GM18867 (cell line): ENCODE results near the gene HTR1D.
"Not testable (repeated sequence)": the region's sequence is repeated elsewhere in the genome, so short reads cannot be mapped to it uniquely, and the experiment has no call there.

Experiments used
- ATAC-seq: cut with Tn5 transposase; IDR thresholded peaks from one replicate; pipeline ENCODE4 v1.9.1; 2021; ENCODE audit warnings: mild to moderate bottlenecking, moderate library complexity; ENCODE audit not compliant: unreplicated experiment

The HTR1D gene

DNA sequence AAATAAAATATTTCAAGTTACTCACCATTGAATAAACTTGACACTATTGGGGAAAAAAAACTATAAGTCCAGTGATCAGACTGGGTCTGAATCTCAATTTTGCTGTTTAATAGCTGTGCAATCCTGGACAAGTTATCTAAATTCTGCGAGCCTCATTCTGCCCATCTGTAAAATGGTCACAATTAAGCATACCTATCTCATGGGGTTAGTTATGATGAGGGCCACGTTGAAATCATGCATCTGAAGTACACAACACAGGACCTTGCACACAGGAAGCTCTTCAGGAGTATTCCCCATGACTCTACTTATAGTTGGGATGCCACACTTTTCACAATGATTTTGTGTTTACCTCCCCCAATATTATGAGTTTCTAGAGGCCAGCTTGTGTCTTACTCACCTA, 3.8 kb upstream of the HTR1D start:
- no peak for ATAC-seq

DNA sequence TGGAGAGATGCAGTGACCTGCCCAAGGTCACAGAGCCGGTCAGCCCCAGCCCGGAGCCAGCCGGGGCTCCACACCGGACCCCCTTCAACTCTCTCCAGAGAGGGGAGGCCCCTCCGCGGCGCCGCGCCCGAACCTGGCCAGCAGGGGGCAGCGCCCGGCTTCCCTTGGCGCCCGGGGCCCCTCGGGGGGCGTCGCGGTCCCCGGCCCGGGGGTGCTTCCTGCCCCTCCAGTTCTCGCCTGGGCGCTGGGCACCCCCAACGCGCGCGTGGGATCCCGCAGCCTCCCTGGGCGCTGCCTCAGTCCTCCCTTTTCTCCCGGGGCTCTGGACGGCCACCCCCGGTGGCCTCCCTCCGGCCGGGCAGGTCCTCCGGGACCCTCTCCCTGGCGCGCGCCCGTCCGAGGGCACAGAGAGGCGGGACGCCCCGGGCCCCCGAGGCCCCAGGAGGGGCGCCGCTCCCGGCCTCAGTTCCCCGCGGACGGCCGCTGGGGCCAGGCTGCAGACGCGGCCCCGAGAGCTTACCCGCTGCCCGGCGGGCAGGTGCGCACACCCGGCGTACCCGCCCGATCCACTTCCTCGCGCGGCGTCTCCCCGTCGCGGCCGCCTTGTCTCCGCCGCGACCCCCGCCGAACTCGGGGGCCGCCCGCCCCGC, 406 bp downstream of the HTR1D start:
- ATAC-seq: no peak

DNA sequence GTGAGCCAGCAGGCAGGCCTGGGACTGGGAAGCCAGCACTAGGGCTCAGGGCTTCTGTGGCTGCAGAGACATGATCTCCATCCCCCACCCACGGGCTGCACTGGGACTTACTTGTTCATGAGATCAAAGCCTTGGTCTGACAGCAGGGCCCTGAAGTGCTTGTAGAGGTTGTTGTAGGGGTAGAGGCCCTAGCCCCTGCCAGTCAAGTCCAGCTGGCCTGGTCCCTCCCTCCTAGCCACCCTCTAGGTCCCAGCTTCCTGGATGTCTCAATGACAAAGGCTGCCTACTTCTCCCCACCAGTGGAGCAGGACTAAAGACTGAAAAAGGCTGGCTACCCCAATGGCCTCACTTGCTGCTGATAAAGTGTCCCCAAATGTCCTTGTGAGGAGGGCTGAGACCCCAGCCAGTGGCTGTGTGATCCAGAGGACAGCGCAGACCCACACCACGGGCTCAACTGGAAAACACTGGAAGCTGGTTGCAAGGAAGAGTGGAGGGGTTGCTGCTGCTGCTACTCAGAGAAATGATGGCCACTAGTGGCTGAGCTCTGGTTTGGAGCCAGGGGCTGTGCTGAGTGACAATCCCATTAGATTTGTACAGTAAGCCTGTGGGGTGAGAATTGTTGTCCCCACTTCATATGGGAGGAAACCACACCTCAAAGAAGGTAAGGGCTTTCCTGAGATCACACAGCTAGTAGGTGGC, 1.4 kb downstream of the HTR1D start:
- ATAC-seq: no peak

DNA sequence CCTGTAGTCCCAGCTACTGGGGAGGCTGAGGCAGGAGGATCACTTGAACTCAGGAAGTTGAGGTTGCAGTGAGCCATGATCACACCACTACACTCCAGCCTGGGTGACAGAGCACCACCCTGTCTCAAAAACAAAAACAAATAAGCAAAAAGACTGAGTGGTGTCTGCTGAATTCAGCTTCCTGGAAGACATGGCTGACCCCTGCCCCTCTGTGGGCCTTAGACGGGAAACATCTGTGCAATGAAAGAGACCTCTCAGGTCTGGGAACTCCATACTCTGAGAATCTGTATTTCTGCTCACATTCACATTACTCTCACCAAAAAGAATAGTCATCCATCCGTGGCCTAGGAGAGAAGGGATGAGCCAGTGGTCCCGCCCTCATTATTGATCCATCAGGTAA, 2.0 kb downstream of the HTR1D start:
- no peak for ATAC-seq

DNA sequence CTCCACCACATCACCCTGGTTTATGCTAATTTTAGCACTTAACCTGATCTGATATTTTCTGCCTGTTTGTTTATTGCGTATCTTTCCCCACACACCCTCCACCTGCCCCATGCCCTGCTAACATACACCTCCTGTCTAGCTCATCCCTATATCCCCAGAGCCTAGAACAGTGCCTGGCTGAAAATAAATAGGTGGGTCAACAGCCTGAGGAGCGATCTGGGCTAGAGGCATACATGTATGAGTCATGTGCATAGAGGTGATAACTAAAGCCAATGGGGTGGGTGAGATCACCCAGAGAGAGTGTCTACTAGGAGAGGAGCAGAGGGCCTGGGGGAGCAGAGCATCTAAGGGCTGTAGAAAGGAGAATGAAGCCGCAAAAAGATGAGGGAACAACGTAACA, 2.7 kb downstream of the HTR1D start:
- ATAC-seq: no peak

DNA sequence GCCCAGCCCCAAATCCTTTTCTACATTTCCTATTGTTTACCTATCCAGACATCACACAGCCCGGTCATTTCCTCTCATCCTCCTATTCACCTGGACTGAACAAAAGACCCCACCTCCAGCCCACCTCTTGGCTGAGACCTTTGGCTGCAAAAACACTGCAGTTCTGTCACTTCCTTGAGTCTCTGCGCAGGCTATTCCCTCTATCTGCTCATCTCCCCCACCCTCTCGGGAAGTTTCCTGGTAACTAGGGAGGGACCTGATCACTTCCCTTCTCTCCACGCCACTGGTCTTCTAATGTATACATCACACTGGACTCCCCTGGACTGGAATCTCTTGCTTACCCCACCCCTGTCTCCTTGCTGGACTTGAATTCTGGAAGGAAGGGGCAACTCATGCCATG, 5.3 kb downstream of the HTR1D start:
- no peak for ATAC-seq

DNA sequence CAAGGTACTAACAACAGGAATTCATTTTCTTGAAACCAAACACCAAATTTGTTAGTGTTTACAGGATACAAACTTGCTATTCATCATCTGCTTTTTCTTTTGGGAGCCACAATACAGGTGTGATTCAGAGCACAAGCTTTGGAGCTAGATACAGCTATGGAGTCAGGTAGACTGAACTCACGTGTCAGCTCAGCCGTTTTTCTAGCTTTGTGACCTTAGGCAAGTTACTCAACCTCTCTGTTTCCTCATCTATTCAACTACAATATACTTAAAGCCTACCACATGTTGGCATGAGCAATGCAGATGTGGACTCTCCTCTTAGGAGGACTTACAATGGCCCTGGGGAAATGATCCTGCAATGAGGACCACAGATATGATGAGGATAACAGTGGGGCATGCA, 6.3 kb downstream of the HTR1D start:
- no peak for ATAC-seq

DNA sequence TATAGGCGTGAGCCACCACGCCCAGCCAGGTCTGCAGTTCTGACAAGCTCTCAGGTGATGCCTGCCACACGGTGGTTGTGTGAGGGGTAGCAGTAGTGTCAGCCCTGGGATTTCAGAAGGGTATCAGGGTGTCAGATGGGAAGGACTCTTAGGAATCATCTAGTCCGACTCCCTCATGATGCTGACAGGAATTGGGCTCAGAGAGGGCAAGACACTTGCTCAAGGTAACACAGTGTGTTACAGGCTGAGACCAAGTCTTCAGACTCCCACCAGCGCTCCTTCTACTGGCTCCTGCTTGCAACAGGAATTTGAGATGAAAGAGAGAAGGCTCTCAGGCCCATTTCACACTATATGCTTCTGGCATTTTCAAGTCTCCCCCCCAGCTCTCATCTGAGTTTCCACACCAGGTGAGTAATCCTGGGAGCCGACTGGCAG, 6.9 kb downstream of the HTR1D start:
- ATAC-seq: no peak

DNA sequence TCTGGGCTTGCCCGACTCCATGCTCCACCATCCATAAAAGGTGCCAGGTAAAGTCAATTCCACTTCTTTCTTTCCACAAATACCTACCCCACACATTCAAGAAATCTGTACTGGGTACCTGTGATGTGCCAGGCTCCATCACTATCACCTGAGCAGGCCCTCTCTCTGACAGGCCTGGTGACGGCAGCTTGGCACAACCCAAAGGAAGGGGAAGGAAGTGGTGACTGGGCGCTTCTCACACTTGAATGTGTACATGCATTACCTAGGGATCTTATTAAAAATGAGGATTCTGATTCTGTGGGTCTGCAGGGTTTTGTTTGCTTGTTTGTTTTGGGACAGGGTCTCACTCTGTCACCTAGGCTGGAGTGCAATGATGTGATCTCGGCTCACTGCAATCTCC, 7.5 kb downstream of the HTR1D start:
- ATAC-seq: no peak

DNA sequence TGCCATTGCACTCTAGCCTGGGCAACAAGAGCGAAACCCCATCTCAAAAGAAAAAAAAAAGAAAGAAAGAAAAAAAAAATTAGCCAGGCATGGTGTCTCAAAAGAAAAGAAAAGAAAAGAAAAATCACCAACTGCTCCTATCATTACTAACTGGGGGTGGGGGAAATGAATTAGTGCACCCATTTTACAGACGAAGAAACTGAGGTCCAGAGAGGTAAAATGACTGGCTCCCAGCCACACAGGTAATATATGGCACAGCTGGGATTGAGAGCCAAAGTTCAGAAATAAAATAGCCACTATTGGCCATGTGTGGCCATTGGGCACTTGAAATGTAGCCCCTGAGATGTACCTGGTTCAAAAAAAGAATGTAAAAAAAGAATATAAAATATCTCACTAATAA, 8.8 kb downstream of the HTR1D start:
- ATAC-seq: no peak

DNA sequence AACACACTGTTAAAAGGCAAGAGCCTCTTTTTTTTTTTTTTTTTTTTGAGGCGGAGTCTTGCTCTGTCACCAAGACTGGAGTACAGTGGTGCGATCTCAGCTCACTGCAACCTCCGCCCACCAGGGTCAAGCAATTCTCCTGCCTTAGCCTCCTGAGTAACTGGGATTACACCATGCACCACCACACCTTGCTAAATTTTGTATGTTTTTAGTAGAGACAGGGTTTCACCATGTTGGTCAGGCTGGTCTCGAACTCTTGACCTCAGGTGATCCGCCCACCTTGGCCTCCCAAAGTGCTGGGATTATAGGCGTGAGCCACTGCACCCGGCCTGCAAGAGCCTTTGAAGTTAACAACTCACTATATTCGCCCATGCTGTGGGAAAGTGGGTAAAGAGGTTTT, 9.6 kb downstream of the HTR1D start:
- not testable (repeated sequence) for ATAC-seq

DNA sequence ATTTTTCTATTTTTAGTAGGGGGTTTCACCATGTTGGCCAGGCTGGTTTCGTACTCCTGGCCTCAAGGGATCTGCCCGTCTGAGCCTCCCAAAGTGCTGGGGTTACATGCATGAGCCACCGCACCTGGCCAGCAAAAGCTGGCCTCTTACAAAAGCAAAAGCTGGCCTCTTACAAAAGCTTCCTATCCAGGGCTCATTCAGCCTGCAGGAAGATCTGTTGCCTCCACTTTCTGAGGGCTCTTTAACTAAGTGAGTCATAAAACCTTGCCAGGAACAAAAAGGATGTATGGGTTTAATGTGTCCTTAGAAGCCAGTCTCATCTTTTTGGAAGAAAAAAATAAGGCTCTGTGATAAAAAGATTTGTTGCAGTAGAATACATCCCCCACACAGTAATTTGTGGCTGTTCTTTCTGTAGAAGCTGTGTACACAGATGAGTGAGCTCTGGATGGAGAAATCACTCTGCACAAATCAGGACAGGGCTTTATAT, 15.0 kb downstream of the HTR1D start:
- no peak for ATAC-seq

DNA sequence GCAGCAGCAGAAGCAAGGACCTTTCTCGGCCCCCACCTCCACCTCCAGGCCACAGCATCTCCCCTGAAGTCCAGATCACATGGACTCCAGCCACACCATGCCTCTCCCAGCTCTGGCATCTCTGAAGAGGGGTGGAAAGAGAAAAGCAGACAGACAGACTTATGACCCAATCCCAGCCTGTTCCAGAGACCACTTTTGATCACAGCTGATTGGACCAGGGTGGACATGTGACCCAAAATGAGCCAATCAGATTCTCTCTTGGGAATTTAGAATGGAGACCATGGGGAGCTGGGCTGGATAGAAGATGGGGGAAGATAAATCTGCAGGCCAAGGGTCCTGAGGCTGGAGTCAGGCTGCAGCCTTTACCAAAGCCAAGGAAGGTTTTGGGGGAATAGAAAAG, 16.4 kb downstream of the HTR1D start:
- no peak for ATAC-seq

DNA sequence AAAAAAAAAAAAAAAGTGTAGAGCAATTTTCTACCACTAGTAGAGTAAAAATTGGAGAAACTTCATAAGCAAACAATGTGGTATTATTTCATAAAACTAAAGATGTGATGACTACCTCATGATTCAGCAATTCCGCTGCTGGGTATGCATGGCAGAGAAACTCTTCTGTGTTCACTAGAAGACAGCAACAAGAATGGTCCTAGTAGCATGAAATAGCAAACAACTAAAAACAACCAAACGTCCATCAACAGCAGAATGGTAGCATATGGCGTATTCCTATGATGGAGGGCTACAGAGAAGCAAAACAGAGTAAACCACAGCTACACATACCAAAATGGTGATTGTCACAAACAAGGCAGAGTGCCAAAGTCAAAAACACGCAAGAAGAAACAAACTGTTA, 18.9 kb downstream of the HTR1D start:
- ATAC-seq: no peak

DNA sequence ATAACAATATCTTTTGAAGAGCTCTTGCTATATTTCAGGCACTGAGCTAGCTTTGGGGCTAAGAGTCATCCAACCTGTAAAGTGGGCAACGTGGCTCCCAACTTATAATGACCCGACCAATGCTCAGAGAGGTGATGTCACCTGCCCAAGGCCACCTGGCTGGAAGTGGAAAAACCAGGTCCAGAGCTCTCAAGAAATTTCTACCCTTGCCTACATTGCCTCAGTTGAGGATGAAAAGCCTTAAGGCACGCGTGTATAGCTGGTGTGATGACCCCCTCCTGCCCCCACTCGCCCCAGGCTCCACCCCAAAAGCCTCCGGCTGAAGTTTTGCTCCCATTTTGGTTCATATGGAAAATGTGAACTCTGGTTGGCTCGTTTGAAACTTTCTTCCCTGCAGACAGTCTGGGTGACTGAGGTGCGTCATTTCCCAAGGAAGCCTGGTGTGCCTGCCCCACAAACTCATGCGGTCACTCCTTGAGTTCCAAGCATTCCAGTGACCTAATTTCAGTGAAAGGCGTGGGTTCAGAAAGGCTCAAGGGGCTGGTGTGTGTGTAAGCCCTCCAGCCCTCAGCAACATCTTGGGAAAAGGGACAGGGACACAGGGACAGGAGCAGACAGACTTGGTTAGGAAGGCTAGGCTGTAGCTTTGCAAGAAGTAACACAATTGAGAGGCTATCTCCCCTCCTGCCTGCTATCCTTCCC, 20.5 kb downstream of the HTR1D start:
- no peak for ATAC-seq

DNA sequence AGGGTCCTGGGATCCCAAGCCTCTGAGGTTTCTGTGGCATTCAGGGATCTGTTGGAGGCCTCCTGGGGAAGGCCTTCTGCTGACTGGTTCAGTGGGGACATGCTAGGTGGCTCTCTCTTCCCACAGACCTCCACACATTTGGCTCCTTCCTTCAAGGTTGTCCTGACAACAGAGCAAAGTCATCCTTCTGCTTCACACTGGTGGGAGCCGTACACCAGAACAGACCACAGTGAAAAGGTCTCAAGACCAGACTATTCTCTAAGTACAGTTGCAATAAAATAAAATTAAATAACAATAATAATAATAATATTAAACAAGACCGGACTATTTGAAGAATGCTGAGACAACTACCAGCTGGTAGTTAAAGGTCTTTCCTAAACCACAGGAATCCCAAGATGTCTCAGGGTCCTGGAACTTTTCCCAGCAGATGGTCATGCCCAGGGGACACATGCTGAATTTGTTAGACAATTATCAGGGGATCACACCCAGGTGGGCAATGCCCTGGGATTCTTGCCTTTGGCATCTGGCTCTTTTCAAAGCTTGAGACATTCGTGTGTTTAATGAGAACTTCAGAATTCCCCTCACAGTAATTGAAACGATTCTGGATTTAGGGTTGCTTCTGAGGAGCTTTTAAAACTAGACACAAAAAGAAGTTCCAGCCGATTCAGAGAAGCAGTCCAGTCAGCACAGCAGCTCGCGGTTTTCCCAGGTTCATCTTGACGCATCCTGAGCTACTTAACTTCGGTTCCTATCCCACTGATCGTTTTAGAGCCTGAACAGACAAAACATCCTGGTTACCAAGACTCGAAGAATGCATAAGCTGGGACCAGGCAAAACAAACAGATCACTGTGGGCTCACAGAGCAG, 22.9 kb downstream of the HTR1D start:
- no peak for ATAC-seq

DNA sequence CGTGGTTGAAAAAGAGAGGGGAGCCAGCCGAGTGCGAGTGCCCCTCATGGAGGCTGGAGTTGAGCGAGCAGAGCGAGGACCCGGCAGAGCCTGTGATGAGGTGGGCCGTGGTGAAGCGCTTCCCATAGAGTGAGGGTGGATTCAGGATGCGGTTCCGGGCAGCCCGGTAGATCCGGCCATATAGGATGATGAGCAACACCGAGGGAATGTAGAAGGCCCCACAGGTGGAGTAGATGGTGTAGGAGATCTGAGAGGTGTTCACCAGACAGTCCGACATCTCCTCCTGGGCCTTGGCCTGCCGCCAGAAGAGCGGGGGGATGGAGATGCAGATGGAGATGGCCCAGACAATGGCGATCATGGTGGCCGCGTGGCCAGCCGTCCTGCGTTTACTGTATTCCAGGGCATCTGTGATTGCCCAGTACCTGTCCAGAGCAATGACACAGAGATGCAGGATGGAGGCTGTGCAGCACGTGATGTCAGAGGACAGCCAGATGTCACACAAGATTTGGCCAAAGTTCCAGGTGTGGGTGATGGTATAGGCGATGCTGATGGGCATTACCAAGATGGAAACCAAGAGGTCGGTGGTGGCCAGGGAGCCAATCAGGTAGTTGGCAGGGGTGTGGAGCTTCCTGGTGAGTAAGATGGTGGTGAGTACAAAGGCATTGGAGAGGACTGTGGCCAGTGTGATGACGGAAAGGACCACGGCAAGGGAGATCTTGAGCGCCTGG, 23.7 kb downstream of the HTR1D start:
- ATAC-seq: no peak

DNA sequence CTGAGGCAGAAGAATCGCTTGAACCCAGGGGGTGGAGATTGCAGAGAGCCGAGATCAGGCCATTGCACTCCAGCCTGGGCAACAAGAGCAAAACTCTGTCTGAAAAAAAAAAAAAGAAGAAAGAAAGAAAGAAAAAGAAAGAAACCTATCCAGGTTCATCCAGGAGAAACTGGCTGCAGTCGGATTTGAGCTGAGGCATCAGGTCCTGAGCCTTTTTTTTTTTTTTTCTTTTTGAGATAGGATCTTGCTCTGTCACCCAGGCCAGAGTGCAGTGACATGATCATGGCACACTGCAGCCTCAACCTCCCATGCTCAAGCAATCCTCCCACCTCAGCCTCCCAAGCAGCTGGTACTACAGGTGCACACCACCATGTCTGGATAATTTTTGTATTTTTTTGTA, 26.1 kb downstream of the HTR1D start:
- ATAC-seq: no peak

DNA sequence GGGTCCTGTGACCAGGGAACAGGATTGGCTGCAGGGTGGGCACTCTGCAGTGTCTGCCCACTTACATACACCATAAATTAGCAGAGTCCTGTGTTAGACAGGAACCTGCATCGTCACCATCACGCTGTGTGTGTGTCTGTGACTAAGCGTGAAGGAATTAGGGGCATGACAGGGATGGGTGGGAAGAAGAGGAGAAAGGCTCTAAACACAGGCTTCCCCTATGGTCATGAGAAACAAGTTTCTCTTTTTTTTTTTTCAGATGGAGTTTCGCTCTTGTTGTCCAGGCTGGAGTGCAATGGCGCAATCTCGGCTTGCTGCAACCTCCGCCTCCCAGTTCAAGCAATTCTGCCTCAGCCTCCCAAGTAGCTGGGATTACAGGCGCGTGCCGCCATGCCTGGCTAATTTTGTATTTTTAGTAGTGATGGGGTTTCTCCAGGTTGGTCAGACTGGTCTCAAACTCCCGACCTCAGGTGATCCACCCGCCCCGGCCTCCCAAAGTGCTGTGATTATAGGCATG, 28.3 kb downstream of the HTR1D start:
- not testable (repeated sequence) for ATAC-seq

DNA sequence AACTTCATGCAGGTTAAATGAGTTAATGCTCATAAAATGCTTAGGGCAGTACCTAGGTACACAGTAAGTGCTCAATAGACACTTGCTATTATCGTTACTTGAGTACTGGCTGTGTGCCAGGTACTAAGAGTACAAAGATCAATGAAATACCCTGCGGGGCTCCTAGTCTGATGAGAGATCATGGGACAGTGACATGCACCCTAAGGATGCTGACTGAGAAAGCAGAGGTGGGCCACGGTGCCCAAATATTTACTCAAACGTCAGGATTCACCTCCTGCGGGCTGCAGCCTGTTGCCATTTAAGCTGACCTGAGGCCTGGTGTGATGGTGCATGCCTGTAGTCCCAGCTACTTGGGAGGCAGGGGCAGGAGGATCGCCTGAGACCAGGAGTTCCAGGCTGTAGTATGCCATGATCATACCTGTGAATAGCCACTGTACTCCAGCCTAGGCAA, 28.8 kb downstream of the HTR1D start:
- no peak for ATAC-seq
